Measurements from ENCODE around the gene TUBB1.

TUBB1 gene

DNA sequence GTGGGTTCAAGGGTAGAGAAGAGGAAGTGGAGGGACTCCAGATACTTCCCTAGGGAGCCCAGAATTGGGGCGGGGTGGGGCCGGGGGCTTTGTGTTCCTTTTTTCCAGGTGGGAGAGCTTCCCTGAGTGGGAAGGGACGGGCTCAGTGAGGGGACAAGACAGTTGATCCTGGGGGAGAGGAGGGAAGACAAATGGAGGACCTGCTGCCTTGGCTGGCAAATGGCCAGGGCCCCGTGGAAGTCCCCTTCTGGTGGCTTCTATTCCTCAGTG lies 14.8 kb upstream of the TUBB1 start:
- H3K9ac ChIP-seq (ENCODE audit: low read depth, low read length) = no peak overlapping the region
- no peaks in the 10 kb centered on the region for H3K79me2 ChIP-seq (ENCODE audit: insufficient read depth, low read length)
- H2AFZ ChIP-seq (ENCODE audit: low read depth, low read length) = no peak overlapping the region
- TF ChIP-seq, protein P1, sequence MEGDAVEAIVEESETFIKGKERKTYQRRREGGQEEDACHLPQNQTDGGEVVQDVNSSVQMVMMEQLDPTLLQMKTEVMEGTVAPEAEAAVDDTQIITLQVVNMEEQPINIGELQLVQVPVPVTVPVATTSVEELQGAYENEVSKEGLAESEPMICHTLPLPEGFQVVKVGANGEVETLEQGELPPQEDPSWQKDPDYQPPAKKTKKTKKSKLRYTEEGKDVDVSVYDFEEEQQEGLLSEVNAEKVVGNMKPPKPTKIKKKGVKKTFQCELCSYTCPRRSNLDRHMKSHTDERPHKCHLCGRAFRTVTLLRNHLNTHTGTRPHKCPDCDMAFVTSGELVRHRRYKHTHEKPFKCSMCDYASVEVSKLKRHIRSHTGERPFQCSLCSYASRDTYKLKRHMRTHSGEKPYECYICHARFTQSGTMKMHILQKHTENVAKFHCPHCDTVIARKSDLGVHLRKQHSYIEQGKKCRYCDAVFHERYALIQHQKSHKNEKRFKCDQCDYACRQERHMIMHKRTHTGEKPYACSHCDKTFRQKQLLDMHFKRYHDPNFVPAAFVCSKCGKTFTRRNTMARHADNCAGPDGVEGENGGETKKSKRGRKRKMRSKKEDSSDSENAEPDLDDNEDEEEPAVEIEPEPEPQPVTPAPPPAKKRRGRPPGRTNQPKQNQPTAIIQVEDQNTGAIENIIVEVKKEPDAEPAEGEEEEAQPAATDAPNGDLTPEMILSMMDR (IDR thresholded peaks at IDR 0.05; ENCODE audit: borderline replicate concordance, extremely low read depth, low read length, poor library complexity, severe bottlenecking) = no peak
- no peak for TF ChIP-seq EZH2 (IDR thresholded peaks at IDR 0.05; ENCODE audit: borderline replicate concordance, low read depth, low read length, severe bottlenecking)
- peaks cover 18% of the 10 kb centered on the region for H4K20me1 ChIP-seq (ENCODE audit: insufficient read depth, low read length)
- peaks cover 15% of the 10 kb centered on the region for H3K4me1 ChIP-seq (ENCODE audit: insufficient read depth, low read length)
- H3K27me3 ChIP-seq (ENCODE audit: insufficient read depth, low read length, poor library complexity) = no peaks in the 10 kb centered on the region
- no peaks in the 10 kb centered on the region for H3K36me3 ChIP-seq (ENCODE audit: insufficient read depth, low read length)
- ATAC-seq (ENCODE audit: insufficient read depth, low read depth) (no peak), DNase-seq (no peak)
- no peak overlapping the region for H3K4me2 ChIP-seq (ENCODE audit: insufficient read depth, low read length)
- no peak overlapping the region for H3K4me3 ChIP-seq (ENCODE audit: low read depth in 1 of 2, low read length in 2 of 2)
- no peak overlapping the region for H3K27ac ChIP-seq (ENCODE audit: low read length)
- no peaks in the 10 kb centered on the region for H3K9me3 ChIP-seq (ENCODE audit: insufficient read depth, low read length, severe bottlenecking)

DNA sequence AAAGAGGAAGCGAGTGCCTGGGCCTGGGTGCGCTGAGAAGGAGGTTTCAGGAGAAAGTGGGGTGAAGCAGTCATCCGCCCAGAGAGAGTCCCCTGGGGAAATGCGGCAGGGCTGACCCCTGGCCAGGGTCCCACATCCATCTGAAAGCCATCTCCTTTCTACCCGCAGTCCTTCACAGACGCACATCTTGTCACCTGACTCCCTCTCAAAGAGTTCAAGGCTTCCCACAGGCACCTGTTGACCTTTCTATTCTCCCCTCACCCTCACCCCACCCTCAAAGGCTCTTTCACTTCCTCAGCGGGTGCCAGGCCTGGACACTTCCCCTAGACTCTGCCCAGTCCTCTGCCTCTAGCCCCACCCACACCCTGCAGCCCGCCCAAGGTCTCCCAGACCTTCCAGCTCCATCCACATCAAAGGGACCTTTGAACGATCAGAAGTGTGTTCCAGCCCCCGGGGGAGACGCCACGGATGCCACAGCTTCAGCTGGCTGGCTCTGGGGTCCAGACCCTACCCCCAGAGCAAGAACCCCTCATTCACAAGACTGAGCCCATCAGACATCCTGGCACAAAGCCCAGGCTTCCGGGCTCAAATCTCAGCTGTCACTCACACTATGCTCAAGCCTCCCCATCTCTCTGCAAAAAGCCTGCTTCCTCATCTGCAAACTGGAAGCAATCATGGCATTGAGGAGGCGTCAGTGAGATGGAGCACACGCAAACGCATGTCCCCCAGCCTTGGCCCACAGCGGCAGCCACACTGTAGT lies 14.3 kb upstream of the TUBB1 start:
- H4K20me1 ChIP-seq (ENCODE audit: insufficient read depth, low read length) = peaks cover 18% of the 10 kb centered on the region
- no peak overlapping the region for H3K4me3 ChIP-seq (ENCODE audit: low read depth in 1 of 2, low read length in 2 of 2)
- peak; percentile 72 for DNase-seq
- no peaks in the 10 kb centered on the region for H3K27me3 ChIP-seq (ENCODE audit: insufficient read depth, low read length, poor library complexity)
- peaks cover 15% of the 10 kb centered on the region for H3K4me1 ChIP-seq (ENCODE audit: insufficient read depth, low read length)
- H3K4me2 ChIP-seq (ENCODE audit: insufficient read depth, low read length) = peak overlapping the region; percentile 30; the same call in 1 of the 2 replicates
- ATAC-seq (ENCODE audit: insufficient read depth, low read depth) = peak; percentile 76
- H3K9me3 ChIP-seq (ENCODE audit: insufficient read depth, low read length, severe bottlenecking) = no peaks in the 10 kb centered on the region
- TF ChIP-seq EZH2 (IDR thresholded peaks at IDR 0.05; ENCODE audit: borderline replicate concordance, low read depth, low read length, severe bottlenecking) = no peak
- TF ChIP-seq, protein P1 (IDR thresholded peaks at IDR 0.05; ENCODE audit: borderline replicate concordance, extremely low read depth, low read length, poor library complexity, severe bottlenecking) = no peak
- no peak overlapping the region for H2AFZ ChIP-seq (ENCODE audit: low read depth, low read length)
- H3K36me3 ChIP-seq (ENCODE audit: insufficient read depth, low read length) = no peaks in the 10 kb centered on the region
- no peak overlapping the region for H3K9ac ChIP-seq (ENCODE audit: low read depth, low read length)
- H3K79me2 ChIP-seq (ENCODE audit: insufficient read depth, low read length) = no peaks in the 10 kb centered on the region
- H3K27ac ChIP-seq (ENCODE audit: low read length) = no peak overlapping the region

DNA sequence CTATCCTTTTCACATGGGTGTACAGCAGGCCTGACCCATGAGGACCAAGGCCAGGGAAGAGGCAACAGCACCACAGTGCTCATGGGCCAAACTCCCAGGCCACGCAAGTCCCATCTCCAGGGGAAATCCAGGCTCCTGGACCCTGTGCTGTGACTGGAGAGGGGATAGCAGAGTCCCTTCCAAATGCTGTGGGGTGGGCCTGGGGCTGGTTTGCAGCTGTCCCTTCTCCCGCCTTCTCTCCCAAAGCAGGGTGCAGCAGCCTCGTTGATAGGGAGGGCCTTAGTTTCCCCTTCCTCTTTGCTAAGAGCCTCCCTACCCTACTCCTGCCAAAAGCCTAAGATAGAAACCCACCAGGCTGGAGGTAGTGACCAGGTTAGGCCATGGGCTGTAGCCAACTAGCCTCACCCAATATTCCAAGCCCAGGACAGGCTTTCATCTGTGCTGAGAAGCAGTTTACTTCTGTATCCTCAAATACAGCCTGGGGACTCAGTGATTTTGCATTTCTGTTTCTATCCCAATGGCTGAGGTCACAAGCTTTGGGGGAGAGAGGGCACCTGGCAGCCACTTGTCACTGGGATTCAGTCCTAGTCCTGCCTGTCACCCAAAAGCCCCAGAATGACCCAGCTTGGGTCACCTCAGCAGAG lies 13.6 kb upstream of the TUBB1 start:
- Histone ChIP-seq H3K27ac (ENCODE audit: low read length) (no peak overlapping the region), H3K9ac (ENCODE audit: low read depth, low read length) (no peak overlapping the region), H3K4me1 (ENCODE audit: insufficient read depth, low read length) (peaks cover 15% of the 10 kb centered on the region), H3K79me2 (ENCODE audit: insufficient read depth, low read length) (no peaks in the 10 kb centered on the region), H4K20me1 (ENCODE audit: insufficient read depth, low read length) (peaks cover 18% of the 10 kb centered on the region), H3K4me2 (ENCODE audit: insufficient read depth, low read length) (peak overlapping the region; percentile 30; the same call in 1 of the 2 replicates), H3K27me3 (ENCODE audit: insufficient read depth, low read length, poor library complexity) (no peaks in the 10 kb centered on the region), H3K9me3 (ENCODE audit: insufficient read depth, low read length, severe bottlenecking) (no peaks in the 10 kb centered on the region), H3K36me3 (ENCODE audit: insufficient read depth, low read length) (no peaks in the 10 kb centered on the region), H3K4me3 (ENCODE audit: low read depth in 1 of 2, low read length in 2 of 2) (no peak overlapping the region), H2AFZ (ENCODE audit: low read depth, low read length) (no peak overlapping the region)
- no peak for TF ChIP-seq EZH2 (IDR thresholded peaks at IDR 0.05; ENCODE audit: borderline replicate concordance, low read depth, low read length, severe bottlenecking)
- TF ChIP-seq, protein P1 (IDR thresholded peaks at IDR 0.05; ENCODE audit: borderline replicate concordance, extremely low read depth, low read length, poor library complexity, severe bottlenecking) = no peak
- no peak for DNase-seq
- ATAC-seq (ENCODE audit: insufficient read depth, low read depth) = no peak

All from DND-41 (cell line).